HepG2 (cell line): Measurements from ENCODE around the gene RNU4-1. TPM values are rescaled to one million over a fixed set of nuclear protein-coding genes. Genes with fewer than 3 reads are reported as not detected.

Source experiments
- EZH2 ChIP-seq: conservative IDR thresholded peaks from 2 replicates; pipeline ENCODE4 v1.6.1; 2012; ENCODE audit warnings: mild to moderate bottlenecking, low read depth, low read length, moderate library complexity
- PLRG1 ChIP-seq: fragments of 450-650 bp; conservative IDR thresholded peaks from 2 replicates; pipeline ENCODE4 v1.6.1; 2016
- SALL1 ChIP-seq: sonication (generic); formaldehyde crosslinking; IDR thresholded peaks from 2 replicates; pipeline ENCODE4 v1.8.0; 2022; ENCODE audit warnings: mild to moderate bottlenecking, missing genetic modification reagents
- TAF1 ChIP-seq: sonication (generic); formaldehyde crosslinking; IDR thresholded peaks from 2 replicates; pipeline ENCODE4 v1.4.0; 2020; ENCODE audit warnings: missing genetic modification reagents
- YEATS4 ChIP-seq: sonication (generic); formaldehyde crosslinking; IDR thresholded peaks from 2 replicates; pipeline ENCODE4 v1.4.0; 2020; ENCODE audit warnings: missing genetic modification reagents, borderline replicate concordance
- ZC3H13 ChIP-seq: sonication (generic); formaldehyde crosslinking; IDR thresholded peaks from 2 replicates; pipeline ENCODE4 v1.8.1; 2023; ENCODE audit warnings: mild to moderate bottlenecking, missing genetic modification reagents, moderate library complexity
- ZNF326 ChIP-seq: sonication (generic); formaldehyde crosslinking; IDR thresholded peaks from 2 replicates; pipeline ENCODE4 v1.4.0; 2020; ENCODE audit warnings: missing genetic modification reagents, borderline replicate concordance
- ZNF552 ChIP-seq: sonication (generic); formaldehyde crosslinking; IDR thresholded peaks from 2 replicates; pipeline ENCODE4 v1.9.0; 2022; ENCODE audit warnings: missing genetic modification reagents, mild to moderate bottlenecking, borderline replicate concordance
- ZNF768 ChIP-seq: sonication (generic); formaldehyde crosslinking; IDR thresholded peaks from 2 replicates; pipeline ENCODE4 v1.4.0; 2020; ENCODE audit warnings: missing genetic modification reagents
- ZNF883 ChIP-seq: sonication (generic); formaldehyde crosslinking; IDR thresholded peaks from 2 replicates; pipeline ENCODE4 v1.5.1; 2020; ENCODE audit warnings: mild to moderate bottlenecking, missing genetic modification reagents; ENCODE audit errors: not compliant biosample characterization
- polyA plus RNA-seq, 8 experiments: library from polyadenylated mRNA; depleted of rRNA in 3 of 8; stranded (reverse) in 7 of 8; unstranded in 1 of 8; fragments of >200 nt; fragmentation: Illumina TruSeq in 4 of 8; extraction: Trizol in 4 of 8; gene quantifications; 2 replicates each; pipeline versions ENCODE4 v1.2.1 to v1.2.3, GENCODE V29; 2011 to 2016; ENCODE audit warnings: low read depth in 4 of 8, missing spikeins in 1 of 8, mixed read lengths in 1 of 8; ENCODE audit not compliant: insufficient read depth in 1 of 8
- total RNA-seq, 5 experiments: library from RNA; depleted of rRNA; stranded (reverse); fragments of >200 nt; fragmentation: Illumina TruSeq; extraction: Trizol; gene quantifications; 2 replicates each; pipeline ENCODE4 v1.2.3, GENCODE V29; 2016; ENCODE audit warnings: low read depth in 1 of 5
- TF ChIP-seq, protein P1 (sequence below): sonication (generic); formaldehyde crosslinking; IDR thresholded peaks from 2 replicates; pipeline ENCODE4 v1.4.0; 2020; ENCODE audit warnings: missing genetic modification reagents, mild to moderate bottlenecking, borderline replicate concordance
- TF ChIP-seq, protein P2 (sequence below), 2 experiments: fragments of 450-650 bp in 1 of 2; sonication (generic) in 1 of 2; formaldehyde crosslinking in 1 of 2; IDR thresholded peaks; 2 replicates each; pipeline versions ENCODE4 v1.6.1 to v1.8.0; 2016 to 2022; ENCODE audit warnings: antibody characterized with exemption in 1 of 2, mild to moderate bottlenecking in 1 of 2, missing genetic modification reagents in 1 of 2
- TF ChIP-seq, protein P3 (sequence below): sonication (generic); formaldehyde crosslinking; IDR thresholded peaks from 2 replicates; pipeline ENCODE4 v1.8.0; 2022; ENCODE audit warnings: missing genetic modification reagents, mild to moderate bottlenecking, moderate library complexity, borderline replicate concordance

Gene RNU4-1
- total and polyA plus RNA-seq, 2 of the 13 experiments (the other 11 are each of a cell fraction or from before 2014, with no cell fraction given): 7,407 TPM; not detected in 1

DNA sequence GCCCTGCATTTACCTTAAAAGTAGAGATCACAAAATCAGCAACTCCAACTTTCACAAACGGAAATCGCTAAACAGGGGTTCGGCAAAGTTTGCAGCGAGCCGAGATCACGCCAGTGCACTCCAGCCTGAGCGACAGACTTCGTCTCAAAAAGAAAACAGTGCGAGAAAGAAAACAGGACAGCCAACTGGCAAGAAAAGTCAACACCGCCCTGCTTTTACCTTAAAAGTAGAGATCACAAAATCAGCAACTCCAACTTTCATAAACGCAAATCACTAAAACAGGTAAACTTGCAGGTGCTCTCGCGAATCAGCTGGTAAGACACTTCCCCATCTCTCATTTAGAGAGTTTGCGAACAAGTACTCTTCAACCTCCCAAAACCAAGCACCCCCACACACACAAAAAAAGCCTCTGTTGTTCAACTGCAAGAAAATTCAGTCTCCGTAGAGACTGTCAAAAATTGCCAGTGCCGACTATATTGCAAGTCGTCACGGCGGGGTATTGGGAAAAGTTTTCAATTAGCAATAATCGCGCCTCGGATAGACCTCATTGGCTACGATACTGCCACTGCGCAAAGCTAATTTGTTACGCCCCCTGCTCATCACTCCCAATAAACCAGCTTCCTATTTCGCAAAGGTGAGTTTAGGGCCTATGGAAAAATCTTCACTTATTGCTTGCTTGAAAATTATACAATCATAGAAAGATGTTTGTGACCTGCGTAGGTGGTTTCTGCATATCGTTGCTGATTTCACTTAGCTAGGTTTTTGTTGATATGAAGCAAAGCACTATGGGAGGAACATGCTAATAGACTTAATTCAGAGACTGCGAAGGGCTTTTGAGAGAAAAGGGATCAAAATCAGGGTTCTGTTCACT lies at the start of gene RNU4-1 (continued):
- TF ChIP-seq, protein P1, sequence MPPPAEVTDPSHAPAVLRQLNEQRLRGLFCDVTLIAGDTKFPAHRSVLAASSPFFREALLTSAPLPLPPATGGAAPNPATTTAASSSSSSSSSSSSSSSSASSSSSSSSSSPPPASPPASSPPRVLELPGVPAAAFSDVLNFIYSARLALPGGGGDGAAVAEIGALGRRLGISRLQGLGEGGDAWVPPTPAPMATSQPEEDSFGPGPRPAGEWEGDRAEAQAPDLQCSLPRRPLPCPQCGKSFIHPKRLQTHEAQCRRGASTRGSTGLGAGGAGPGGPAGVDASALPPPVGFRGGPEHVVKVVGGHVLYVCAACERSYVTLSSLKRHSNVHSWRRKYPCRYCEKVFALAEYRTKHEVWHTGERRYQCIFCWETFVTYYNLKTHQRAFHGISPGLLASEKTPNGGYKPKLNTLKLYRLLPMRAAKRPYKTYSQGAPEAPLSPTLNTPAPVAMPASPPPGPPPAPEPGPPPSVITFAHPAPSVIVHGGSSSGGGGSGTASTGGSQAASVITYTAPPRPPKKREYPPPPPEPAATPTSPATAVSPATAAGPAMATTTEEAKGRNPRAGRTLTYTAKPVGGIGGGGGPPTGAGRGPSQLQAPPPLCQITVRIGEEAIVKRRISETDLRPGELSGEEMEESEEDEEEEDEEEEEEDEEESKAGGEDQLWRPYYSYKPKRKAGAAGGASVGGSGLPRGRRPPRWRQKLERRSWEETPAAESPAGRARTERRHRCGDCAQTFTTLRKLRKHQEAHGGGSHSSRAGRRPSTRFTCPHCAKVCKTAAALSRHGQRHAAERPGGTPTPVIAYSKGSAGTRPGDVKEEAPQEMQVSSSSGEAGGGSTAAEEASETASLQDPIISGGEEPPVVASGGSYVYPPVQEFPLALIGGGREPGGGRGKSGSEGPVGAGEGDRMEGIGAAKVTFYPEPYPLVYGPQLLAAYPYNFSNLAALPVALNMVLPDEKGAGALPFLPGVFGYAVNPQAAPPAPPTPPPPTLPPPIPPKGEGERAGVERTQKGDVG (CRISPR knock-in tag): no peak
- TF ChIP-seq ZNF326 (CRISPR knock-in tag): no peak
- no peak for TF ChIP-seq EZH2
- TF ChIP-seq PLRG1: no peak
- TF ChIP-seq ZNF883 (CRISPR knock-in tag): no peak
- peak; percentile 64 for TF ChIP-seq SALL1
- peak; percentile 50; the same call in 1 of the 2 replicates for TF ChIP-seq YEATS4 (CRISPR knock-in tag)
- TF ChIP-seq ZNF552 (CRISPR knock-in tag): no peak
- TF ChIP-seq, protein P2, sequence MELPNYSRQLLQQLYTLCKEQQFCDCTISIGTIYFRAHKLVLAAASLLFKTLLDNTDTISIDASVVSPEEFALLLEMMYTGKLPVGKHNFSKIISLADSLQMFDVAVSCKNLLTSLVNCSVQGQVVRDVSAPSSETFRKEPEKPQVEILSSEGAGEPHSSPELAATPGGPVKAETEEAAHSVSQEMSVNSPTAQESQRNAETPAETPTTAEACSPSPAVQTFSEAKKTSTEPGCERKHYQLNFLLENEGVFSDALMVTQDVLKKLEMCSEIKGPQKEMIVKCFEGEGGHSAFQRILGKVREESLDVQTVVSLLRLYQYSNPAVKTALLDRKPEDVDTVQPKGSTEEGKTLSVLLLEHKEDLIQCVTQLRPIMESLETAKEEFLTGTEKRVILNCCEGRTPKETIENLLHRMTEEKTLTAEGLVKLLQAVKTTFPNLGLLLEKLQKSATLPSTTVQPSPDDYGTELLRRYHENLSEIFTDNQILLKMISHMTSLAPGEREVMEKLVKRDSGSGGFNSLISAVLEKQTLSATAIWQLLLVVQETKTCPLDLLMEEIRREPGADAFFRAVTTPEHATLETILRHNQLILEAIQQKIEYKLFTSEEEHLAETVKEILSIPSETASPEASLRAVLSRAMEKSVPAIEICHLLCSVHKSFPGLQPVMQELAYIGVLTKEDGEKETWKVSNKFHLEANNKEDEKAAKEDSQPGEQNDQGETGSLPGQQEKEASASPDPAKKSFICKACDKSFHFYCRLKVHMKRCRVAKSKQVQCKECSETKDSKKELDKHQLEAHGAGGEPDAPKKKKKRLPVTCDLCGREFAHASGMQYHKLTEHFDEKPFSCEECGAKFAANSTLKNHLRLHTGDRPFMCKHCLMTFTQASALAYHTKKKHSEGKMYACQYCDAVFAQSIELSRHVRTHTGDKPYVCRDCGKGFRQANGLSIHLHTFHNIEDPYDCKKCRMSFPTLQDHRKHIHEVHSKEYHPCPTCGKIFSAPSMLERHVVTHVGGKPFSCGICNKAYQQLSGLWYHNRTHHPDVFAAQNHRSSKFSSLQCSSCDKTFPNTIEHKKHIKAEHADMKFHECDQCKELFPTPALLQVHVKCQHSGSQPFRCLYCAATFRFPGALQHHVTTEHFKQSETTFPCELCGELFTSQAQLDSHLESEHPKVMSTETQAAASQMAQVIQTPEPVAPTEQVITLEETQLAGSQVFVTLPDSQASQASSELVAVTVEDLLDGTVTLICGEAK (IDR thresholded peaks at IDR 0.05): no peak
- TF ChIP-seq, protein P2 (CRISPR knock-in tag; IDR thresholded peaks at IDR 0.05): no peak; the same call in 1 of the 2 replicates
- TF ChIP-seq ZC3H13 (CRISPR knock-in tag): peak; percentile 75
- peak; percentile 34; the same call in 1 of the 2 replicates for TF ChIP-seq TAF1 (CRISPR knock-in tag)
- TF ChIP-seq, protein P3, sequence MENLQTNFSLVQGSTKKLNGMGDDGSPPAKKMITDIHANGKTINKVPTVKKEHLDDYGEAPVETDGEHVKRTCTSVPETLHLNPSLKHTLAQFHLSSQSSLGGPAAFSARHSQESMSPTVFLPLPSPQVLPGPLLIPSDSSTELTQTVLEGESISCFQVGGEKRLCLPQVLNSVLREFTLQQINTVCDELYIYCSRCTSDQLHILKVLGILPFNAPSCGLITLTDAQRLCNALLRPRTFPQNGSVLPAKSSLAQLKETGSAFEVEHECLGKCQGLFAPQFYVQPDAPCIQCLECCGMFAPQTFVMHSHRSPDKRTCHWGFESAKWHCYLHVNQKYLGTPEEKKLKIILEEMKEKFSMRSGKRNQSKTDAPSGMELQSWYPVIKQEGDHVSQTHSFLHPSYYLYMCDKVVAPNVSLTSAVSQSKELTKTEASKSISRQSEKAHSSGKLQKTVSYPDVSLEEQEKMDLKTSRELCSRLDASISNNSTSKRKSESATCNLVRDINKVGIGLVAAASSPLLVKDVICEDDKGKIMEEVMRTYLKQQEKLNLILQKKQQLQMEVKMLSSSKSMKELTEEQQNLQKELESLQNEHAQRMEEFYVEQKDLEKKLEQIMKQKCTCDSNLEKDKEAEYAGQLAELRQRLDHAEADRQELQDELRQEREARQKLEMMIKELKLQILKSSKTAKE (CRISPR knock-in tag): no peak
- TF ChIP-seq ZNF768 (CRISPR knock-in tag): no peak
